ENCODE data around the gene FGF12.

FGF12 gene

DNA sequence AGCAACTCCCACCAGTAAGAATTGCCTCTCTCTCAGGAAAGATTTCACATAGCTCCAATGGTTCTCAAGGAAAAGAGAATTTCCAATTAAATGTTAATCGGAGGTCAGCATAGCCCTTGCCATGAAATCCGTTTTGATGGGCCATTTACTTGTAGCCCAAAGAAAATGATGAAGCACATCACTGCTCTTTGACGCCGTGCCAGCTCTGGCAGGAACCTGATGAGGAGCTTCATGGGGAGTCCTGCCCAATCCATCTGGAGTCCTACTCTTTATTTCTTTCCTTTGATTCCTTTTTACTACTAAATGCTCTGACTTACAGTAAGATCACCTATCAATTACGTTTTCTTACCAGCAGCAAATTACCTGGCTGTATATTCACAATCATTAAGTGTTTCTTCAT, 84.7 kb downstream of the FGF12 start:
- H3K27ac ChIP-seq (ENCODE audit: low read depth, low read length), result no peak overlapping the region
- no peaks in the 10 kb centered on the region for H3K4me1 ChIP-seq (ENCODE audit: control insufficient read depth in 1 of 2, insufficient read depth in 2 of 2, low read length in 2 of 2)
- H3K36me3 ChIP-seq (ENCODE audit: control insufficient read depth in 1 of 2, insufficient read depth in 2 of 2, low read length in 2 of 2), result no peaks in the 10 kb centered on the region
- H3K9ac ChIP-seq (ENCODE audit: low read depth in 1 of 2, low read length in 2 of 2), result no peak overlapping the region
- H3K9me3 ChIP-seq (ENCODE audit: control insufficient read depth in 1 of 2, low read length in 2 of 2), result no peaks in the 10 kb centered on the region
- H3K4me3 ChIP-seq (ENCODE audit: low read depth in 1 of 2, low read length in 2 of 2), result no peak overlapping the region
- no peaks in the 10 kb centered on the region for H3K27me3 ChIP-seq (ENCODE audit: control insufficient read depth in 1 of 2, insufficient read depth in 2 of 2, low read length in 2 of 2)

- Histone ChIP-seq H3K4me3 (ENCODE audit: low read depth in 1 of 2, low read length in 2 of 2) (no peak overlapping the region), H3K9me3 (ENCODE audit: control insufficient read depth in 1 of 2, low read length in 2 of 2) (no peaks in the 10 kb centered on the region), H3K27ac (ENCODE audit: low read depth, low read length) (no peak overlapping the region), H3K27me3 (ENCODE audit: control insufficient read depth in 1 of 2, insufficient read depth in 2 of 2, low read length in 2 of 2) (no peaks in the 10 kb centered on the region), H3K4me1 (ENCODE audit: control insufficient read depth in 1 of 2, insufficient read depth in 2 of 2, low read length in 2 of 2) (no peaks in the 10 kb centered on the region), H3K9ac (ENCODE audit: low read depth in 1 of 2, low read length in 2 of 2) (no peak overlapping the region), H3K36me3 (ENCODE audit: control insufficient read depth in 1 of 2, insufficient read depth in 2 of 2, low read length in 2 of 2) (no peaks in the 10 kb centered on the region)
These were observed 85.4 kb downstream of the FGF12 start for GRCh38 chr3:192641919-192642318.

DNA sequence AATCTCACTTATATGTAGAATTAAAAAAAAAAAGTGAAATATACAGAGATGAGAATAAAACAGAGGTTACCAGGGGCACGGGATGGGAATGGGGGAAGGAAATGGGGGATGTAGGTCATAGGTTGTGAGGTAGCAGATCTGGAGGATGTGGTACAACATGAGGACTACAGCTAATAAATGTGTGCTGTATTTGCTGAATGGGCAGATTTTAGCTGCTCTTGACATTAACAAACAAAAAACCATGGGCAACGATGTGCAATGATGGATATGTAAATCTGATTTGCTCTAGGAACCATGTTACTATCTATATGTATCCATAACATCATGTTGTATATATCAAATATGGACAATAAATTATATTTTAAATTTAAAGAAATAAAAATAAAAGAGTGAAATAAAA, 87.4 kb downstream of the FGF12 start:
- Histone ChIP-seq H3K9ac (ENCODE audit: low read depth in 1 of 2, low read length in 2 of 2) (no peak overlapping the region), H3K4me1 (ENCODE audit: control insufficient read depth in 1 of 2, insufficient read depth in 2 of 2, low read length in 2 of 2) (no peaks in the 10 kb centered on the region), H3K27me3 (ENCODE audit: control insufficient read depth in 1 of 2, insufficient read depth in 2 of 2, low read length in 2 of 2) (no peaks in the 10 kb centered on the region), H3K9me3 (ENCODE audit: control insufficient read depth in 1 of 2, low read length in 2 of 2) (no peaks in the 10 kb centered on the region), H3K4me3 (ENCODE audit: low read depth in 1 of 2, low read length in 2 of 2) (no peak overlapping the region), H3K36me3 (ENCODE audit: control insufficient read depth in 1 of 2, insufficient read depth in 2 of 2, low read length in 2 of 2) (no peaks in the 10 kb centered on the region), H3K27ac (ENCODE audit: low read depth, low read length) (no peak overlapping the region)

DNA sequence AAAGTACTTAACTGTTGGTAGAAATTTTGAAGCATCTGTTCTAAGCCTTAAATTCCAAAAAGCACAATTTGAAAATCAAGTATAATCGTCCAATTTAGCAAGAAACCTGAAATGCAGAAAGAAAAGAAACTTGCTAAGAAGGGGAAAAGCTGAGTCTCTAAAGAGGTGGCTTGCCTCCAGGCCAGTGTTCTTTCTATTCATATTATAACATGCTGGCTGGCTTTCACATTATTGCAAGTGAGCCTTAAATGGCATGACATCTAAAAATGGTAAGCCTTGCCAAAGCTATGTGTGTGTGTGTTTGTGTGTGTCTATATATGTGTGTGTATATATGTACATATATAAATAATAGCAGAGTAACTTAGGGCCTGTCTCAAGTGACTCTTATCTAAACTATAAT, 89.5 kb downstream of the FGF12 start:
- H3K27me3 ChIP-seq (ENCODE audit: control insufficient read depth in 1 of 2, insufficient read depth in 2 of 2, low read length in 2 of 2), result no peaks in the 10 kb centered on the region
- H3K9me3 ChIP-seq (ENCODE audit: control insufficient read depth in 1 of 2, low read length in 2 of 2), result no peaks in the 10 kb centered on the region
- no peaks in the 10 kb centered on the region for H3K4me1 ChIP-seq (ENCODE audit: control insufficient read depth in 1 of 2, insufficient read depth in 2 of 2, low read length in 2 of 2)
- no peak overlapping the region for H3K9ac ChIP-seq (ENCODE audit: low read depth in 1 of 2, low read length in 2 of 2)
- no peak overlapping the region for H3K4me3 ChIP-seq (ENCODE audit: low read depth in 1 of 2, low read length in 2 of 2)
- H3K27ac ChIP-seq (ENCODE audit: low read depth, low read length), result no peak overlapping the region
- H3K36me3 ChIP-seq (ENCODE audit: control insufficient read depth in 1 of 2, insufficient read depth in 2 of 2, low read length in 2 of 2), result no peaks in the 10 kb centered on the region

- H3K9ac ChIP-seq (ENCODE audit: low read depth in 1 of 2, low read length in 2 of 2), result no peak overlapping the region
- no peaks in the 10 kb centered on the region for H3K9me3 ChIP-seq (ENCODE audit: control insufficient read depth in 1 of 2, low read length in 2 of 2)
- no peaks in the 10 kb centered on the region for H3K4me1 ChIP-seq (ENCODE audit: control insufficient read depth in 1 of 2, insufficient read depth in 2 of 2, low read length in 2 of 2)
- no peaks in the 10 kb centered on the region for H3K27me3 ChIP-seq (ENCODE audit: control insufficient read depth in 1 of 2, insufficient read depth in 2 of 2, low read length in 2 of 2)
- H3K27ac ChIP-seq (ENCODE audit: low read depth, low read length), result no peak overlapping the region
- H3K4me3 ChIP-seq (ENCODE audit: low read depth in 1 of 2, low read length in 2 of 2), result no peak overlapping the region
- H3K36me3 ChIP-seq (ENCODE audit: control insufficient read depth in 1 of 2, insufficient read depth in 2 of 2, low read length in 2 of 2), result no peaks in the 10 kb centered on the region
These were observed 90.6 kb downstream of the FGF12 start for GRCh38 chr3:192636517-192637444.

DNA sequence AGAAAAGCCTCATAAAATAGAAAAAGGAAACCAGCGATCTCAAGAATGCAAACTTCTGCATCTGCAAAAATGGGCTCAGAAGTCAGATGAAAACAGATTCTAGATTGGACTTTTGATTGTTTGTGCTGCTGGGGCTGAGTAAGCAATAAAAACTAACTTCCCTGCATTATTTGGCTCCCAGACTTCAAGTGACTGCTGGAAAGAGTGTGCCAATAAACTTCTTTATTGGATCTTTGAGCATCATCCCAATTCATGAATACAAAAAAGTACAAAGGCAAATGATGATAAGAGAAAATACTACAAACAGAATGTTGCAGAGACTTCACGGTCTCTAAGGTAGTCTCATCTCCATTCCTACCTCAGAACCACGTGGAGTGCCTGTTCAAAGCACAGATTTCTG, 97.9 kb downstream of the FGF12 start:
- no peaks in the 10 kb centered on the region for H3K27me3 ChIP-seq (ENCODE audit: control insufficient read depth in 1 of 2, insufficient read depth in 2 of 2, low read length in 2 of 2)
- H3K4me1 ChIP-seq (ENCODE audit: control insufficient read depth in 1 of 2, insufficient read depth in 2 of 2, low read length in 2 of 2), result no peaks in the 10 kb centered on the region
- H3K27ac ChIP-seq (ENCODE audit: low read depth, low read length), result no peak overlapping the region
- no peak overlapping the region for H3K9ac ChIP-seq (ENCODE audit: low read depth in 1 of 2, low read length in 2 of 2)
- no peaks in the 10 kb centered on the region for H3K9me3 ChIP-seq (ENCODE audit: control insufficient read depth in 1 of 2, low read length in 2 of 2)
- no peaks in the 10 kb centered on the region for H3K36me3 ChIP-seq (ENCODE audit: control insufficient read depth in 1 of 2, insufficient read depth in 2 of 2, low read length in 2 of 2)
- H3K4me3 ChIP-seq (ENCODE audit: low read depth in 1 of 2, low read length in 2 of 2), result no peak overlapping the region

- Histone ChIP-seq H3K36me3 (ENCODE audit: control insufficient read depth in 1 of 2, insufficient read depth in 2 of 2, low read length in 2 of 2) (no peaks in the 10 kb centered on the region), H3K9me3 (ENCODE audit: control insufficient read depth in 1 of 2, low read length in 2 of 2) (no peaks in the 10 kb centered on the region), H3K9ac (ENCODE audit: low read depth in 1 of 2, low read length in 2 of 2) (no peak overlapping the region), H3K4me1 (ENCODE audit: control insufficient read depth in 1 of 2, insufficient read depth in 2 of 2, low read length in 2 of 2) (no peaks in the 10 kb centered on the region), H3K27me3 (ENCODE audit: control insufficient read depth in 1 of 2, insufficient read depth in 2 of 2, low read length in 2 of 2) (no peaks in the 10 kb centered on the region), H3K4me3 (ENCODE audit: low read depth in 1 of 2, low read length in 2 of 2) (no peak overlapping the region), H3K27ac (ENCODE audit: low read depth, low read length) (no peak overlapping the region)
These were observed 105.4 kb downstream of the FGF12 start for GRCh38 chr3:192621909-192622308.

DNA sequence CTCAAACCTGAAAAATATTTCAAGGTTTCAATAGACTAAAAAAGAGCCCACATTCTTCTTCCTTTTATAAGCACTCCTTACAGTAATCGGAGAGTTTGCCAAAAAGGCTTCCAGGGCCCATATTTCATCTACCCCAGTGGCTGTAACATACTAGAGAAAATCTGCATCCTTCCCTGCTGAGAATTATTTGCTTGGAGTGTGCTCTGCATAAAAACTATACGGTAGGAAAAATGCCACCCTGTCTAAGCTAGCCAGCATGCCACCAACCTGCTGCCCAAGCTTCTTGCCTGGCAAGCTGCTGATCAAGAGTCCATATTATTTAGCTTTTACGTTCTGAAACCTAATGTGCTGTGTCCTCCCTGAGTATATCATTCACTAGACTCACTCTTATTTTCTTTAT, 107.1 kb downstream of the FGF12 start:
- Histone ChIP-seq H3K27me3 (ENCODE audit: control insufficient read depth in 1 of 2, insufficient read depth in 2 of 2, low read length in 2 of 2) (no peaks in the 10 kb centered on the region), H3K27ac (ENCODE audit: low read depth, low read length) (no peak overlapping the region), H3K9me3 (ENCODE audit: control insufficient read depth in 1 of 2, low read length in 2 of 2) (no peaks in the 10 kb centered on the region), H3K4me3 (ENCODE audit: low read depth in 1 of 2, low read length in 2 of 2) (no peak overlapping the region), H3K9ac (ENCODE audit: low read depth in 1 of 2, low read length in 2 of 2) (no peak overlapping the region), H3K36me3 (ENCODE audit: control insufficient read depth in 1 of 2, insufficient read depth in 2 of 2, low read length in 2 of 2) (no peaks in the 10 kb centered on the region), H3K4me1 (ENCODE audit: control insufficient read depth in 1 of 2, insufficient read depth in 2 of 2, low read length in 2 of 2) (no peaks in the 10 kb centered on the region)

DNA sequence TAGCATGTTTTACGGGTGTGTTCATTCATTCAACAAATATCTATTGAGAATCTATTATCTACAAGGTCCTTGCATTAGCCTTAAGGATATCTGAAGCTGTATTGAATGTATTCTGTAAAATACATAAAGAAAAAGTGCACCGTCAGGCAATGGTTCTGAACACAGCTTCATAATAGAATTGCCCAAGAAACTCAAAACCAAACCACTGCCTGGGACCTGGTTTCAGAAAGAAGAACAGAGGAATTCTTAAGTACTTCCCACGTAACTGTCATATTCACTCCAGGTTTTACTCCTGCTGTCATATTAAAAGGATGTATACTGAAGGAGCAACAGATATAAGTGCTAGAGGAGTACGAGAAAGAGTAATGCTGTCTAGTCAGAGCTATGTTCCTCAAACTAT, 115.9 kb downstream of the FGF12 start:
- H3K4me1 ChIP-seq (ENCODE audit: control insufficient read depth in 1 of 2, insufficient read depth in 2 of 2, low read length in 2 of 2), result no peaks in the 10 kb centered on the region
- no peak overlapping the region for H3K4me3 ChIP-seq (ENCODE audit: low read depth in 1 of 2, low read length in 2 of 2)
- H3K27ac ChIP-seq (ENCODE audit: low read depth, low read length), result no peak overlapping the region
- H3K27me3 ChIP-seq (ENCODE audit: control insufficient read depth in 1 of 2, insufficient read depth in 2 of 2, low read length in 2 of 2), result no peaks in the 10 kb centered on the region
- no peaks in the 10 kb centered on the region for H3K36me3 ChIP-seq (ENCODE audit: control insufficient read depth in 1 of 2, insufficient read depth in 2 of 2, low read length in 2 of 2)
- no peak overlapping the region for H3K9ac ChIP-seq (ENCODE audit: low read depth in 1 of 2, low read length in 2 of 2)
- no peaks in the 10 kb centered on the region for H3K9me3 ChIP-seq (ENCODE audit: control insufficient read depth in 1 of 2, low read length in 2 of 2)

DNA sequence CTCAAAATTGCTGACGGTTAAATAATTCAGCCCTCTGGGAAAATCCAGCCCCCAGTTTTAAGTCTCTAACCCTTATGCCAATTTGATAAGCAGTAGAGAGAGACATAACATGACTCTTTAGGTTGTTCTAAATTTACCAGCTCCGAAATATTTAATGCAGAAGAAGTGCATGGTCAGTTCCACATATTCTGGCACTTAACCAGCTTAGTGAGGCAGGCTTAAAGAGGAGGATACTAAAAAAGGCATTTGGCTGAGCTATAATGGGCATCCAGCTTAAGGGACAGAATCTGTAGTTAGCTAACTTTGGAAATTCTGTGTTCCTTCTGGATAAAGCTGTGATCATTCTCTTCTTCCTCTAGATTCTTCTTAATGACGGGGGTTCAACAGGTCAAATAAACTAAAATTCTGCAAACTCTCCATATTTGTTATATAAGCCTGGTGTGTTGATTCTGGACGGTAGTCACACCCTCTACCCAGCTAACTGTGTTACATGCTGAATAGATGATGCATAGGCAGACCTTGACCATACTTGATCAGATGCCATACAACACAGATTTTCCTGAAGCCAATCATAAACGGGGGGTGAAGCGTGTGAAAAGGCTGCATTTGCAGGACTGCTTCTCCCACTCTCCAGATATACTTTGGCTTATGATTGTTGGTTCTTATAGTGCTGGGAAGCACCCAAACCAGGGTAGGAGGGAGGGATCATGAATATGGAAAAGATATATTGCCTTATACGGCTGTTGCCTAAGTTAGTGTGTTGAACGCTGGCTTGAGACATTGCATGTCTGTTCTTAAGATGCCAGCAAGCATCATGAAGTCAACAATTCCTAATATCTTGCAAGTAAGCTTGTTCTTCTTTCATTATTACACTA, 118.4 kb downstream of the FGF12 start:
- H3K4me1 ChIP-seq (ENCODE audit: control insufficient read depth in 1 of 2, insufficient read depth in 2 of 2, low read length in 2 of 2), result no peaks in the 10 kb centered on the region
- H3K4me3 ChIP-seq (ENCODE audit: low read depth in 1 of 2, low read length in 2 of 2), result no peak overlapping the region
- H3K27ac ChIP-seq (ENCODE audit: low read depth, low read length), result no peak overlapping the region
- H3K27me3 ChIP-seq (ENCODE audit: control insufficient read depth in 1 of 2, insufficient read depth in 2 of 2, low read length in 2 of 2), result no peaks in the 10 kb centered on the region
- H3K36me3 ChIP-seq (ENCODE audit: control insufficient read depth in 1 of 2, insufficient read depth in 2 of 2, low read length in 2 of 2), result no peaks in the 10 kb centered on the region
- no peak overlapping the region for H3K9ac ChIP-seq (ENCODE audit: low read depth in 1 of 2, low read length in 2 of 2)
- H3K9me3 ChIP-seq (ENCODE audit: control insufficient read depth in 1 of 2, low read length in 2 of 2), result no peaks in the 10 kb centered on the region
